ENCODE data around the gene FAM229A.

DNA sequence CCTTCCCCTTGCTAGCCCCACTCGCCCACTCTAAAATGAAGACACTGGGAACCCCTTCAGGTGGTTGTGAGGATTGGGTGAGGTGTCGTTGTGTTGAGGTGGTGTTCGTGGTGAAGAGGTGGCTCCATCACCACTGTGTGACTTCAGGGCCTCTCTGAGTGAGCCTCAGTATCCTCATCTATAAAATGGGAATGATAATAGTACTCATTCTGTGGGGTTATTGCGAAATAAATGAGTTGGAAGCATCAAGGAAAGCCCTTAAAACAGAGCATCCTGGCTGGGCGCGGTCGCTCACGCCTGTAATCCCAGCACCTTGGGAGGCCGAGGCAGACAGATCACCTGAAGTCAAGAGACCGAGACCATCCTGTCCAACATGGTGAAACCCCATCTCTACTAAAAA is 19.6 kb downstream of the FAM229A start:
- TF ChIP-seq, protein P1, sequence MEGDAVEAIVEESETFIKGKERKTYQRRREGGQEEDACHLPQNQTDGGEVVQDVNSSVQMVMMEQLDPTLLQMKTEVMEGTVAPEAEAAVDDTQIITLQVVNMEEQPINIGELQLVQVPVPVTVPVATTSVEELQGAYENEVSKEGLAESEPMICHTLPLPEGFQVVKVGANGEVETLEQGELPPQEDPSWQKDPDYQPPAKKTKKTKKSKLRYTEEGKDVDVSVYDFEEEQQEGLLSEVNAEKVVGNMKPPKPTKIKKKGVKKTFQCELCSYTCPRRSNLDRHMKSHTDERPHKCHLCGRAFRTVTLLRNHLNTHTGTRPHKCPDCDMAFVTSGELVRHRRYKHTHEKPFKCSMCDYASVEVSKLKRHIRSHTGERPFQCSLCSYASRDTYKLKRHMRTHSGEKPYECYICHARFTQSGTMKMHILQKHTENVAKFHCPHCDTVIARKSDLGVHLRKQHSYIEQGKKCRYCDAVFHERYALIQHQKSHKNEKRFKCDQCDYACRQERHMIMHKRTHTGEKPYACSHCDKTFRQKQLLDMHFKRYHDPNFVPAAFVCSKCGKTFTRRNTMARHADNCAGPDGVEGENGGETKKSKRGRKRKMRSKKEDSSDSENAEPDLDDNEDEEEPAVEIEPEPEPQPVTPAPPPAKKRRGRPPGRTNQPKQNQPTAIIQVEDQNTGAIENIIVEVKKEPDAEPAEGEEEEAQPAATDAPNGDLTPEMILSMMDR (conservative IDR thresholded peaks at IDR 0.05; ENCODE audit: low read depth in 2 of 2): no peak
- TF ChIP-seq, protein P2, sequence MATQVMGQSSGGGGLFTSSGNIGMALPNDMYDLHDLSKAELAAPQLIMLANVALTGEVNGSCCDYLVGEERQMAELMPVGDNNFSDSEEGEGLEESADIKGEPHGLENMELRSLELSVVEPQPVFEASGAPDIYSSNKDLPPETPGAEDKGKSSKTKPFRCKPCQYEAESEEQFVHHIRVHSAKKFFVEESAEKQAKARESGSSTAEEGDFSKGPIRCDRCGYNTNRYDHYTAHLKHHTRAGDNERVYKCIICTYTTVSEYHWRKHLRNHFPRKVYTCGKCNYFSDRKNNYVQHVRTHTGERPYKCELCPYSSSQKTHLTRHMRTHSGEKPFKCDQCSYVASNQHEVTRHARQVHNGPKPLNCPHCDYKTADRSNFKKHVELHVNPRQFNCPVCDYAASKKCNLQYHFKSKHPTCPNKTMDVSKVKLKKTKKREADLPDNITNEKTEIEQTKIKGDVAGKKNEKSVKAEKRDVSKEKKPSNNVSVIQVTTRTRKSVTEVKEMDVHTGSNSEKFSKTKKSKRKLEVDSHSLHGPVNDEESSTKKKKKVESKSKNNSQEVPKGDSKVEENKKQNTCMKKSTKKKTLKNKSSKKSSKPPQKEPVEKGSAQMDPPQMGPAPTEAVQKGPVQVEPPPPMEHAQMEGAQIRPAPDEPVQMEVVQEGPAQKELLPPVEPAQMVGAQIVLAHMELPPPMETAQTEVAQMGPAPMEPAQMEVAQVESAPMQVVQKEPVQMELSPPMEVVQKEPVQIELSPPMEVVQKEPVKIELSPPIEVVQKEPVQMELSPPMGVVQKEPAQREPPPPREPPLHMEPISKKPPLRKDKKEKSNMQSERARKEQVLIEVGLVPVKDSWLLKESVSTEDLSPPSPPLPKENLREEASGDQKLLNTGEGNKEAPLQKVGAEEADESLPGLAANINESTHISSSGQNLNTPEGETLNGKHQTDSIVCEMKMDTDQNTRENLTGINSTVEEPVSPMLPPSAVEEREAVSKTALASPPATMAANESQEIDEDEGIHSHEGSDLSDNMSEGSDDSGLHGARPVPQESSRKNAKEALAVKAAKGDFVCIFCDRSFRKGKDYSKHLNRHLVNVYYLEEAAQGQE (IDR thresholded peaks at IDR 0.05; ENCODE audit: unreplicated experiment): no peak
- no peak for TF ChIP-seq POLR2AphosphoS5 (IDR thresholded peaks at IDR 0.05; ENCODE audit: low read depth)
- TF ChIP-seq EZH2phosphoT487 (IDR thresholded peaks at IDR 0.05; ENCODE audit: unreplicated experiment): no peak
- TF ChIP-seq EZH2 (IDR thresholded peaks at IDR 0.05; ENCODE audit: low read depth, unreplicated experiment): no peak
- no peak for TF ChIP-seq CREB1 (CRISPR knock-in tag; IDR thresholded peaks at IDR 0.05; ENCODE audit: low read depth)

All from GM23338 (cell line).